Non-pigmented ciliary epithelial cell (primary cell): ENCODE results near the gene NRIP1.

ENCODE experiments used
- DNase-seq: peaks from one replicate; pipeline ENCODE4 v3.0.0-alpha.2; 2010; ENCODE audit warnings: low read depth

The NRIP1 gene

DNA sequence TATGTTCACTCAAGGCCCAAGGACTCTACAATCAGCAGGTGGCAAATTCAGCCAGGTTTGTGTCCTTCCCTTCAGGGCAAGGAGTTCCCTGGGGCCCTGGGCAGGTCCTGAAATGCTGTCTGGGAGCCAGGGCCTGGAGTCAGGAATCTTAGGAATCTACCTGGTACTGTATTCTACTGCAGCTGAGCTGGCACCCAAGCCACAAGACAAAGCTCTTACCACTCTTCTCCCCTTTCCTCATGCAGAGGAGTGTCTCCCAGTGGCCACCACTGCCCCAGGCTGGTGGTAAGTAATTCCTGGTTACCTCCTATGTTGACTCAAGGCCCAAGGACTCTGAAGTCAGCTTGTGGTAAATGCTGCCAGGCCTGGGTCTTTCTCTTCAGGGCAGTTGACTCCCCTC is 153.4 kb downstream of the NRIP1 start:
- DNase-seq = no peak
